ENCODE measurements around the gene FOXN4. TPM values are rescaled to one million over a fixed set of nuclear protein-coding genes. Genes with fewer than 3 reads are reported as not detected.

FOXN4 gene
- total RNA-seq, 1 donor from 2014 or later: not detected

- no peak overlapping the region for H3K4me3 Mint-ChIP-seq
These were observed 45.6 kb downstream of the FOXN4 start for GRCh38 chr12:109263439-109263838.

GRCh38 chr12:109261939-109262338 lies 47.1 kb downstream of the FOXN4 start:
- H3K4me3 Mint-ChIP-seq: no peak overlapping the region
- DNase-seq (ENCODE audit: low spot score in 2 of 2, unreplicated experiment in 2 of 2): no peak
- no peak overlapping the region for H3K27ac Mint-ChIP-seq
- H3K36me3 Mint-ChIP-seq: peaks cover 14% of the 10 kb centered on the region
- peaks cover 4% of the 10 kb centered on the region for H3K27me3 Mint-ChIP-seq (ENCODE audit: low read depth)
- H3K9me3 Mint-ChIP-seq: peaks cover 3% of the 10 kb centered on the region
- no peak for TF ChIP-seq CTCF (IDR thresholded peaks at IDR 0.05; ENCODE audit: unreplicated experiment)
- H3K4me1 Mint-ChIP-seq: no peaks in the 10 kb centered on the region

More at GRCh38 chr12:109263439-109263838, 45.6 kb downstream of the FOXN4 start:
- Mint-ChIP-seq H3K27ac (no peak overlapping the region), H3K36me3 (peaks cover 14% of the 10 kb centered on the region), H3K9me3 (peaks cover 3% of the 10 kb centered on the region), H3K4me1 (no peaks in the 10 kb centered on the region), H3K27me3 (ENCODE audit: low read depth) (peaks cover 4% of the 10 kb centered on the region)
- no peak for DNase-seq (ENCODE audit: low spot score in 2 of 2, unreplicated experiment in 2 of 2)
- TF ChIP-seq CTCF (IDR thresholded peaks at IDR 0.05; ENCODE audit: unreplicated experiment): no peak

- Mint-ChIP-seq H3K27ac (no peak overlapping the region), H3K27me3 (ENCODE audit: low read depth) (peaks cover 4% of the 10 kb centered on the region), H3K9me3 (peaks cover 3% of the 10 kb centered on the region), H3K4me1 (no peaks in the 10 kb centered on the region), H3K4me3 (no peak overlapping the region), H3K36me3 (peaks cover 14% of the 10 kb centered on the region)
- TF ChIP-seq CTCF (IDR thresholded peaks at IDR 0.05; ENCODE audit: unreplicated experiment): no peak
- DNase-seq (ENCODE audit: low spot score in 2 of 2, unreplicated experiment in 2 of 2): no peak
These were observed 48.0 kb downstream of the FOXN4 start for GRCh38 chr12:109261087-109261486.

GRCh38 chr12:109259545-109259895 lies 49.6 kb downstream of the FOXN4 start:
- no peak for DNase-seq (ENCODE audit: low spot score in 2 of 2, unreplicated experiment in 2 of 2)
- Mint-ChIP-seq H3K9me3 (peaks cover 3% of the 10 kb centered on the region), H3K4me3 (no peak overlapping the region), H3K27me3 (ENCODE audit: low read depth) (peaks cover 4% of the 10 kb centered on the region), H3K36me3 (peaks cover 15% of the 10 kb centered on the region), H3K4me1 (no peaks in the 10 kb centered on the region), H3K27ac (no peak overlapping the region)
- TF ChIP-seq CTCF (IDR thresholded peaks at IDR 0.05; ENCODE audit: unreplicated experiment): no peak

GRCh38 chr12:109258607-109259544 lies 50.2 kb downstream of the FOXN4 start:
- Mint-ChIP-seq H3K27me3 (ENCODE audit: low read depth) (peaks cover 4% of the 10 kb centered on the region), H3K4me3 (no peak overlapping the region), H3K36me3 (peaks cover 14% of the 10 kb centered on the region), H3K27ac (no peak overlapping the region), H3K4me1 (no peaks in the 10 kb centered on the region), H3K9me3 (peaks cover 7% of the 10 kb centered on the region)
- TF ChIP-seq CTCF (IDR thresholded peaks at IDR 0.05; ENCODE audit: unreplicated experiment): no peak
- no peak for DNase-seq (ENCODE audit: low spot score in 2 of 2, unreplicated experiment in 2 of 2)
